H1 (cell line): ENCODE results near the gene COL4A2. TPM values are rescaled to one million over a fixed set of nuclear protein-coding genes. Genes with fewer than 3 reads are reported as not detected.

ENCODE experiments used
- CHD7 ChIP-seq: fragments of 300-600 bp; sonication (generic); IDR thresholded peaks from 2 replicates; pipeline ENCODE4 v1.7.1; 2012; ENCODE audit warnings: low read length, moderate library complexity, mild to moderate bottlenecking, inconsistent platforms; ENCODE audit not compliant: insufficient replicate concordance
- PHF8 ChIP-seq: fragments of 200-600 bp; sonication (generic); conservative IDR thresholded peaks from 2 replicates; pipeline ENCODE4 v1.7.1; 2012; ENCODE audit warnings: low read depth, mild to moderate bottlenecking, inconsistent platforms, low read length, moderate library complexity
- SP1 ChIP-seq: IDR thresholded peaks from 2 replicates; pipeline ENCODE4 v1.6.1; 2011; ENCODE audit warnings: low read depth, low read length
- SP4 ChIP-seq: IDR thresholded peaks from 2 replicates; pipeline ENCODE4 v1.6.1; 2012; ENCODE audit warnings: low read length, inconsistent platforms
- SRF ChIP-seq: IDR thresholded peaks from 2 replicates; pipeline ENCODE4 v1.6.1; 2011; ENCODE audit warnings: mild to moderate bottlenecking, low read depth, low read length, moderate library complexity
- TCF12 ChIP-seq: IDR thresholded peaks from 2 replicates; pipeline ENCODE4 v1.6.1; 2011; ENCODE audit warnings: low read depth, mild to moderate bottlenecking, low read length
- polyA plus RNA-seq, 7 experiments: library from polyadenylated mRNA; depleted of rRNA in 3 of 7; stranded (reverse) in 5 of 7; unstranded in 2 of 7; fragments of >200 nt in 5 of 7; fragments of 200-250 nt in 2 of 7; gene quantifications; 1 replicate in 5 of 7; 2 replicates in 1 of 7; 4 replicates in 1 of 7; pipeline versions ENCODE4 v1.2.1 to v1.2.3, GENCODE V29; 2011 to 2013; ENCODE audit warnings: missing spikeins in 2 of 7, mixed read lengths in 2 of 7
- total RNA-seq: library from RNA; stranded (reverse); fragmentation: NEBNext Ultra II Directional; extraction: Animal tissue kit (Norgen Biotek cat#: 25700); gene quantifications from 2 replicates; pipeline ENCODE4 v1.2.1, GENCODE V29; 2021

The COL4A2 gene
- total and polyA plus RNA-seq, 2 of the 8 experiments (the other 6 are each of a cell fraction or from before 2014, with no cell fraction given): 80.4 to 87.3 TPM

GRCh38 chr13:110293649-110294048, 13.4 kb upstream of the COL4A2 start (continued):
- TF ChIP-seq SP4: no peak
- no peak for TF ChIP-seq CHD7
- no peak for TF ChIP-seq TCF12
- no peak for TF ChIP-seq PHF8
- no peak for TF ChIP-seq SRF
- TF ChIP-seq SP1: no peak
